ENCODE data around the gene CCNY.

DNA sequence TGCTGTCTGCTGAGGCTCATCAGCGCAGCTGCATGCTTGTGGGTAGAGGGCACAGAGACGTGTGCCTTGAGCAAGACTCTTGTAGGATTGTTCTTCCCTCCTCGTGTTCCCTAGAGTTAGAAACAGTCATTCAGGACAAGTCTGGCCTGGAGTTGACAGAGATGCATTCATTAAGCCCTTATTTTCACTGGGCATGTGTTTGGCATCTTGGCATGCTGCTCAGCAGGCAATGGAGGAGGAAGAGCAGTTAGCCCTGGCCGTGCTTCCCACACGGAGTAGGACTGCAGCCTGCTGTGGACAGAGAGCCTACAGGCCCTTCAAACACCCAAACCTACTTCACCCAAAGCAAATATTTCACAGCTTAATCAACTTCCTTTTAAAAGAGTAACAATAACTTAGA is 195.8 kb downstream of the CCNY start:
- TF ChIP-seq POLR2AphosphoS5 (IDR thresholded peaks at IDR 0.05; ENCODE audit: low read depth, low read length) = no peak
- TF ChIP-seq, protein P1, sequence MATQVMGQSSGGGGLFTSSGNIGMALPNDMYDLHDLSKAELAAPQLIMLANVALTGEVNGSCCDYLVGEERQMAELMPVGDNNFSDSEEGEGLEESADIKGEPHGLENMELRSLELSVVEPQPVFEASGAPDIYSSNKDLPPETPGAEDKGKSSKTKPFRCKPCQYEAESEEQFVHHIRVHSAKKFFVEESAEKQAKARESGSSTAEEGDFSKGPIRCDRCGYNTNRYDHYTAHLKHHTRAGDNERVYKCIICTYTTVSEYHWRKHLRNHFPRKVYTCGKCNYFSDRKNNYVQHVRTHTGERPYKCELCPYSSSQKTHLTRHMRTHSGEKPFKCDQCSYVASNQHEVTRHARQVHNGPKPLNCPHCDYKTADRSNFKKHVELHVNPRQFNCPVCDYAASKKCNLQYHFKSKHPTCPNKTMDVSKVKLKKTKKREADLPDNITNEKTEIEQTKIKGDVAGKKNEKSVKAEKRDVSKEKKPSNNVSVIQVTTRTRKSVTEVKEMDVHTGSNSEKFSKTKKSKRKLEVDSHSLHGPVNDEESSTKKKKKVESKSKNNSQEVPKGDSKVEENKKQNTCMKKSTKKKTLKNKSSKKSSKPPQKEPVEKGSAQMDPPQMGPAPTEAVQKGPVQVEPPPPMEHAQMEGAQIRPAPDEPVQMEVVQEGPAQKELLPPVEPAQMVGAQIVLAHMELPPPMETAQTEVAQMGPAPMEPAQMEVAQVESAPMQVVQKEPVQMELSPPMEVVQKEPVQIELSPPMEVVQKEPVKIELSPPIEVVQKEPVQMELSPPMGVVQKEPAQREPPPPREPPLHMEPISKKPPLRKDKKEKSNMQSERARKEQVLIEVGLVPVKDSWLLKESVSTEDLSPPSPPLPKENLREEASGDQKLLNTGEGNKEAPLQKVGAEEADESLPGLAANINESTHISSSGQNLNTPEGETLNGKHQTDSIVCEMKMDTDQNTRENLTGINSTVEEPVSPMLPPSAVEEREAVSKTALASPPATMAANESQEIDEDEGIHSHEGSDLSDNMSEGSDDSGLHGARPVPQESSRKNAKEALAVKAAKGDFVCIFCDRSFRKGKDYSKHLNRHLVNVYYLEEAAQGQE (IDR thresholded peaks at IDR 0.05; ENCODE audit: insufficient read depth in 1 of 2, low read depth in 2 of 2, low read length in 2 of 2) = no peak
